Astrocyte (in vitro differentiated cells and primary cell): ENCODE measurements around the gene RPS6KA4. TPM values are rescaled to one million over a fixed set of nuclear protein-coding genes. Genes with fewer than 3 reads are reported as not detected.

Experiments used
- DNase-seq: peaks from one replicate; pipeline ENCODE4 v3.0.0-alpha.2; 2010; ENCODE audit warnings: low read depth
- FAIRE-seq: peaks from 2 replicates; lab custom pipeline; 2011; peaks lifted over from hg19 to GRCh38; lab: Jason Lieb, UNC
- H2AFZ ChIP-seq: 2 replicates; pipeline ENCODE4 v1.6.0; 2012; ENCODE audit warnings: low read depth, low read length, inconsistent platforms
- H3K27ac ChIP-seq: 2 replicates; pipeline ENCODE4 v1.5.1; 2011; ENCODE audit warnings: low read depth, low read length, inconsistent platforms
- H3K27me3 ChIP-seq: 2 replicates; pipeline ENCODE4 v1.6.0; 2011; ENCODE audit warnings: low read length, inconsistent platforms; ENCODE audit not compliant: insufficient read depth
- H3K36me3 ChIP-seq: 2 replicates; pipeline ENCODE4 v1.5.1; 2011; ENCODE audit warnings: low read length, inconsistent platforms; ENCODE audit not compliant: insufficient read depth
- H3K4me1 ChIP-seq: 2 replicates; pipeline ENCODE4 v1.5.1; 2011; ENCODE audit warnings: low read length, inconsistent platforms; ENCODE audit not compliant: insufficient read depth
- H3K4me2 ChIP-seq: 2 replicates; pipeline ENCODE4 v1.6.0; 2012; ENCODE audit warnings: low read length, inconsistent platforms
- H3K4me3 ChIP-seq: 2 replicates; pipeline ENCODE4 v1.5.1; 2011; ENCODE audit warnings: low read depth, mild to moderate bottlenecking, low read length, inconsistent platforms; ENCODE audit not compliant: insufficient read depth
- H3K79me2 ChIP-seq: 2 replicates; pipeline ENCODE4 v1.6.0; 2012; ENCODE audit warnings: mild to moderate bottlenecking, low read length, inconsistent platforms; ENCODE audit not compliant: insufficient read depth
- H3K9ac ChIP-seq: 2 replicates; pipeline ENCODE4 v1.6.0; 2012; ENCODE audit warnings: mild to moderate bottlenecking, low read length, inconsistent platforms
- H3K9me3 ChIP-seq: 2 replicates; pipeline ENCODE4 v1.5.1; 2012; ENCODE audit warnings: low read depth, mild to moderate bottlenecking, low read length, inconsistent platforms; ENCODE audit not compliant: insufficient read depth
- H4K20me1 ChIP-seq: 2 replicates; pipeline ENCODE4 v1.6.0; 2012; ENCODE audit warnings: low read length, inconsistent platforms; ENCODE audit not compliant: insufficient read depth
- H3K27ac Mint-ChIP-seq: one replicate; pipeline ENCODE4 v1.8.0; 2021; ENCODE audit warnings: mild to moderate bottlenecking, mixed read lengths; ENCODE audit not compliant: unreplicated experiment
- H3K27me3 Mint-ChIP-seq: one replicate; pipeline ENCODE4 v1.8.0; 2021; ENCODE audit warnings: low read depth, mixed read lengths; ENCODE audit not compliant: unreplicated experiment
- H3K36me3 Mint-ChIP-seq: one replicate; pipeline ENCODE4 v1.8.0; 2021; ENCODE audit warnings: low read depth, mixed read lengths; ENCODE audit not compliant: unreplicated experiment
- H3K4me1 Mint-ChIP-seq: one replicate; pipeline ENCODE4 v1.8.0; 2021; ENCODE audit warnings: low read depth, mixed read lengths; ENCODE audit not compliant: unreplicated experiment
- H3K4me3 Mint-ChIP-seq: one replicate; pipeline ENCODE4 v1.8.0; 2021; ENCODE audit warnings: mild to moderate bottlenecking, moderate library complexity, mixed read lengths; ENCODE audit not compliant: unreplicated experiment
- H3K9me3 Mint-ChIP-seq: one replicate; pipeline ENCODE4 v1.8.0; 2021; ENCODE audit warnings: mild to moderate bottlenecking, mixed read lengths; ENCODE audit not compliant: unreplicated experiment
- CTCF ChIP-seq: IDR thresholded peaks from 2 replicates; pipeline ENCODE4 v1.5.1; 2011; ENCODE audit warnings: low read depth, mild to moderate bottlenecking, inconsistent platforms, low read length, moderate library complexity; ENCODE audit not compliant: insufficient read depth
- EZH2 ChIP-seq: IDR thresholded peaks from 2 replicates; pipeline ENCODE4 v1.6.1; 2012; ENCODE audit warnings: mild to moderate bottlenecking, low read length, inconsistent platforms; ENCODE audit not compliant: insufficient read depth
- total RNA-seq: library from RNA; stranded (reverse); gene quantifications from 2 replicates; pipeline ENCODE4 v1.2.1, GENCODE V29; 2021

Gene RPS6KA4
- total RNA-seq, 1 donor from 2014 or later: 36.2 TPM

- peaks cover 14% of the 10 kb centered on the region for H3K27me3 Mint-ChIP-seq
- peaks cover 8% of the 10 kb centered on the region for H3K4me1 Mint-ChIP-seq
- no peaks in the 10 kb centered on the region for H3K9me3 ChIP-seq
- no peaks in the 10 kb centered on the region for H3K36me3 ChIP-seq
- no peak overlapping the region for H2AFZ ChIP-seq
- H3K9me3 Mint-ChIP-seq: peaks cover 19% of the 10 kb centered on the region
- DNase-seq (no peak), FAIRE-seq (no peak)
- TF ChIP-seq CTCF: no peak
- TF ChIP-seq EZH2: no peak
- peaks cover 4% of the 10 kb centered on the region for H3K27me3 ChIP-seq
- no peak overlapping the region for H3K4me2 ChIP-seq
- H3K4me3 ChIP-seq: no peak overlapping the region
- no peak overlapping the region for H3K9ac ChIP-seq
- no peaks in the 10 kb centered on the region for H3K4me1 ChIP-seq
- no peaks in the 10 kb centered on the region for H3K36me3 Mint-ChIP-seq
- no peak overlapping the region for H3K4me3 Mint-ChIP-seq
- H3K27ac Mint-ChIP-seq: no peak overlapping the region
- no peaks in the 10 kb centered on the region for H3K79me2 ChIP-seq
- H4K20me1 ChIP-seq: no peaks in the 10 kb centered on the region
- no peak overlapping the region for H3K27ac ChIP-seq
These were observed 42.8 kb downstream of the RPS6KA4 start for GRCh38 chr11:64401775-64402174.

DNA sequence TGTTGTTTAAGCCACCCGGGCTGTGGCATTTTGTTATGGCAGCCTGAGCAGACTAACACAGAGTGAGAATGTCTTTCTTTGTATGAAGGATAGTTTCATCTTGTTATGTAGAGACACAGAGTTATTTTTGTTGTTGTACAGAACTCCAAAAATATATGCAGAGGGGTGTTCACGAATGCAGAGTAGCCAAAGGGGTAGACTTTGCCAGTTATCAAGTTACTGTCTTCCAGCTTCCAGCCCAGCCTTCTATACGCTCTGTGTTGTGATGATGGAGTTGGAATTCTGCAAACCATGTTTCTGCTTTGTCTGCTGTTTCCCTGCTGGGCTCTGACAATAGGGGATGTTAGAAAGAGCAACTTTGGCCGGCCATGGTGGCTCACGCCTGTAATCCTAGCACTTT is 44.1 kb downstream of the RPS6KA4 start:
- Histone ChIP-seq H4K20me1 (no peaks in the 10 kb centered on the region), H3K4me1 (no peaks in the 10 kb centered on the region), H3K4me3 (no peak overlapping the region), H3K9me3 (no peaks in the 10 kb centered on the region), H3K27ac (no peak overlapping the region), H3K4me2 (no peak overlapping the region), H2AFZ (no peak overlapping the region), H3K79me2 (no peaks in the 10 kb centered on the region), H3K27me3 (peaks cover 4% of the 10 kb centered on the region), H3K36me3 (no peaks in the 10 kb centered on the region), H3K9ac (no peak overlapping the region)
- H3K9me3 Mint-ChIP-seq: peaks cover 19% of the 10 kb centered on the region
- no peaks in the 10 kb centered on the region for H3K36me3 Mint-ChIP-seq
- H3K4me1 Mint-ChIP-seq: peaks cover 10% of the 10 kb centered on the region
- H3K27ac Mint-ChIP-seq: no peak overlapping the region
- H3K27me3 Mint-ChIP-seq: peaks cover 10% of the 10 kb centered on the region
- no peak overlapping the region for H3K4me3 Mint-ChIP-seq
- FAIRE-seq (no peak), DNase-seq (no peak)
- TF ChIP-seq CTCF (no peak), EZH2 (no peak)

DNA sequence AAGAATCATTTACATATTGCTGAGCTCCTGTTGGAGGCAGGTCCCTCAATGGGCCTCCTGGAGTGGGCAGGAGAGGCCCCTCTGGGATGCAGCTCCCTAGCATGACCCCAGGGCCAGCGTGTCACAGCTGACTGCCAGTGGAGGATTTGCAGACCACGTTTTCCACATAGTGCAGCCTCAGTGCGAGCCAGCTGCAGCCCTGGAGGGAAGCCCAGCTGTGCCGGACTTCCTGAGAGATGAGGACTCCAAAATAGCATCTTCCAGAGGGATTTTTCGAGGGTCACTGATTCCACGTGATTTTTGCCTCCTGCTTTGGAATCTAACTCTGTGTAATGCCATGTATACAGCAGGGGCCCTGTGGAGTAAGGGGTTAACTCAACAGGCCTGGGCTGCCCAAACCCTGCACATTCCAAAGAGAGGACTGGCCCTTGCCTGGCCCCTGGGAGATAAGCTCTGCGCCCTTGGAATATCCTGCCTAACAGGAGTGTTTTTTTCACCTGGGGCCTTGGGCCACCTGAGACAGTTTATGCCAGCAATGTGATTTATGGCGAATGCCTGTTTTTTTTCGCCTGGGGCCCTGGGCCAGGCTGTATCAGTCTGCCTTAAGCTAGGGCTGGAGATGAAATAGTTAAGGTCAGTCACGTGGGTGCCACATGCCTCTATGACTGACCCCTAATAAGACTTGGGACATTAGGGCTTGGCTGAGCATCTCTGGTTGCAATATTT is 47.4 kb downstream of the RPS6KA4 start:
- no peak for TF ChIP-seq EZH2
- TF ChIP-seq CTCF: no peak
- no peaks in the 10 kb centered on the region for H3K36me3 ChIP-seq
- no peak overlapping the region for H3K4me2 ChIP-seq
- peaks cover 15% of the 10 kb centered on the region for H3K9me3 Mint-ChIP-seq
- H3K4me1 ChIP-seq: no peaks in the 10 kb centered on the region
- no peak overlapping the region for H3K27ac ChIP-seq
- H3K27ac Mint-ChIP-seq: no peak overlapping the region
- no peaks in the 10 kb centered on the region for H4K20me1 ChIP-seq
- H3K27me3 ChIP-seq: peaks cover 9% of the 10 kb centered on the region
- FAIRE-seq (no peak), DNase-seq (no peak)
- no peaks in the 10 kb centered on the region for H3K9me3 ChIP-seq
- H2AFZ ChIP-seq: no peak overlapping the region
- H3K79me2 ChIP-seq: no peaks in the 10 kb centered on the region
- H3K4me3 Mint-ChIP-seq: peak overlapping the region; percentile 67
- peaks cover 12% of the 10 kb centered on the region for H3K4me1 Mint-ChIP-seq
- H3K9ac ChIP-seq: no peak overlapping the region
- no peak overlapping the region for H3K4me3 ChIP-seq
- H3K27me3 Mint-ChIP-seq: peaks cover 12% of the 10 kb centered on the region
- H3K36me3 Mint-ChIP-seq: no peaks in the 10 kb centered on the region
